ENCODE results near the gene HOXA11. TPM values are rescaled to one million over a fixed set of nuclear protein-coding genes. Genes with fewer than 3 reads are reported as not detected.

The HOXA11 gene

DNA sequence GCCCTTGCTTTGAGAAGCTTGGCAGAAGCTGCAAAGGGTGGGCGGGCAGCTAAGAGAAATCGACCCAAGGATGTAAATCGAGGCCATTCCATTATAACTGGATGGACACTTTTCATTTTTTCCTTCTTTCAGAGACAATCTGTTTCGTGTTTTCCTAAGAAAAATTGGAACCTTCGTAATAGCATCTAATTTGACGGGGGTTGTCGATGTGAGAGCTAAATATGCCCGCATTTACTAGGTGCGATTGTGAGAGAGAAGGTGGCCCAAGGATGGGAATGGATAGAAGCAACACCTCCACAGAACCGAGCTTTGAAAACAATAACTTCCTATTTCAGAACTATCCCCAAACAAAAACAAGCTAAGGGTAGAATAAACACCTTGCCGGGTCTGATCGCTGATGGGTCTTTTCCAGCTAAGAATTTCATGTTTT is 53.6 kb downstream of the HOXA11 start:
- no peak for DNase-seq
- H3K9ac ChIP-seq (ENCODE audit: low read length), result peak overlapping the region; percentile 87
- peak overlapping the region; percentile 77 for H4K8ac ChIP-seq (ENCODE audit: low read length)
- no peak overlapping the region for H2BK12ac ChIP-seq (ENCODE audit: low read length in 2 of 2)
- H3K23ac ChIP-seq (ENCODE audit: low read length in 2 of 2), result no peak overlapping the region
- peak overlapping the region; percentile 51 for H3K4me2 ChIP-seq (ENCODE audit: low read length, poor library complexity, severe bottlenecking)
- H4K91ac ChIP-seq (ENCODE audit: low read length), result peak overlapping the region; percentile 76
- peaks cover 10% of the 10 kb centered on the region for H3K4me1 ChIP-seq (ENCODE audit: control insufficient read depth, insufficient read depth, low read depth, low read length)
- no peaks in the 10 kb centered on the region for H3K79me1 ChIP-seq (replicated peaks; ENCODE audit: low read length, poor library complexity, severe bottlenecking)
- H3K4me3 ChIP-seq (ENCODE audit: insufficient read depth in 1 of 2, low read depth in 1 of 2, low read length in 2 of 2), result peak overlapping the region; percentile 67 to 83
- no peak overlapping the region for H2AFZ ChIP-seq (ENCODE audit: low read depth, low read length)
- H2BK15ac ChIP-seq (ENCODE audit: low read depth, poor library complexity, severe bottlenecking), result no peak overlapping the region
- WGBS, result 38% methylated on average over 10 of the region's 12 CpGs
- no peaks in the 10 kb centered on the region for H3K27me3 ChIP-seq (ENCODE audit: control insufficient read depth in 1 of 2, insufficient read depth in 1 of 2, low read length in 2 of 2)
- H3K4ac ChIP-seq (ENCODE audit: low read depth in 1 of 2, low read length in 2 of 2), result no peak overlapping the region
- peak overlapping the region in 1 of 2 experiments; percentile 67 for H3K18ac ChIP-seq (ENCODE audit: low read depth in 1 of 2, low read length in 2 of 2)
- peak overlapping the region; percentile 0 for H3K27ac ChIP-seq (ENCODE audit: low read length, poor library complexity, severe bottlenecking)
- H3K14ac ChIP-seq (ENCODE audit: low read length in 2 of 2), result no peak overlapping the region
- H3K9me3 ChIP-seq (ENCODE audit: control insufficient read depth, low read length), result no peaks in the 10 kb centered on the region
- H2BK120ac ChIP-seq (ENCODE audit: low read depth, low read length), result no peak overlapping the region
- peaks cover 0 to 5% of the 10 kb centered on the region in 2 experiments for H3K36me3 ChIP-seq (ENCODE audit: control insufficient read depth in 1 of 2, insufficient read depth in 2 of 2, low read depth in 1 of 2, low read length in 2 of 2)
- H2AK5ac ChIP-seq (ENCODE audit: low read length, severe bottlenecking), result no peak overlapping the region
- H2BK5ac ChIP-seq (ENCODE audit: low read depth, low read length, poor library complexity, severe bottlenecking), result no peak overlapping the region

Small RNA genes within 50 kb of the gene (small RNA-seq; reads per million reads assigned to genes)
- not detected for gene AC004080.5 (ENCODE audit: low read depth)
- gene RF02140 (ENCODE audit: low read depth), result not detected
- gene RF02141 (ENCODE audit: low read depth), result not detected
